Spleen (tissue), 11 donors: ENCODE measurements around the gene TRMT61A. TPM values are rescaled to one million over a fixed set of nuclear protein-coding genes. Genes with fewer than 3 reads are reported as not detected.

Source experiments
- DNase-seq: peaks from one replicate; pipeline ENCODE4 v3.0.0-alpha.2; 2020
- H3K27ac ChIP-seq, 8 donors: fragments of 200-600 bp; sonication (generic) in 7 of 8; 1 replicate in 4 of 8; 2 replicates in 4 of 8; pipeline versions ENCODE4 v1.5.0 to v1.8.0; 2016 to 2021; ENCODE audit warnings: inconsistent platforms in 4 of 8, mild to moderate bottlenecking in 4 of 8, moderate library complexity in 1 of 8
- H3K27me3 ChIP-seq, 7 donors: fragments of 200-600 bp; sonication (generic) in 6 of 7; replicated peaks in 1 of 7; 1 replicate in 4 of 7; 2 replicates in 3 of 7; pipeline versions ENCODE4 v1.5.0 to v1.8.0; 2016 to 2021; ENCODE audit warnings: inconsistent platforms in 3 of 7, mild to moderate bottlenecking in 1 of 7
- H3K36me3 ChIP-seq, 6 donors: fragments of 200-600 bp; sonication (generic) in 5 of 6; 1 replicate in 4 of 6; 2 replicates in 2 of 6; pipeline versions ENCODE4 v1.5.0 to v1.8.0; 2016 to 2021; ENCODE audit warnings: inconsistent platforms in 2 of 6
- H3K4me1 ChIP-seq, 6 donors: fragments of 200-600 bp; sonication (generic) in 5 of 6; 1 replicate in 3 of 6; 2 replicates in 3 of 6; pipeline versions ENCODE4 v1.5.0 to v1.8.0; 2016 to 2021; ENCODE audit warnings: inconsistent platforms in 3 of 6
- H3K4me3 ChIP-seq, 8 donors: fragments of 200-600 bp; sonication (generic) in 7 of 8; 1 replicate in 4 of 8; 2 replicates in 4 of 8; pipeline versions ENCODE4 v1.5.0 to v1.8.0; 2016 to 2021; ENCODE audit warnings: inconsistent platforms in 4 of 8, mild to moderate bottlenecking in 4 of 8, moderate library complexity in 2 of 8
- H3K9me3 ChIP-seq, 8 donors: fragments of 200-600 bp; sonication (generic) in 7 of 8; 1 replicate in 4 of 8; 2 replicates in 4 of 8; pipeline versions ENCODE4 v1.5.0 to v1.8.0; 2016 to 2021; ENCODE audit warnings: inconsistent platforms in 4 of 8
- POLR2A ChIP-seq, 3 donors: fragments of 450-650 bp; IDR thresholded peaks; one replicate each; pipeline ENCODE4 v1.5.1; 2017; ENCODE audit warnings: antibody characterized with exemption in 3 of 3, mild to moderate bottlenecking in 1 of 3
- POLR2AphosphoS5 ChIP-seq, 3 donors: sonication (generic); formaldehyde crosslinking; IDR thresholded peaks; one replicate each; pipeline ENCODE4 v1.5.1; 2017; ENCODE audit warnings: antibody characterized with exemption in 3 of 3
- WGBS, 5 donors: extraction: QIAGEN DNeasy Blood & Tissue Kit in 3 of 5; methylation state at CpG; one replicate each; pipeline versions ENCODE4 v1.1.5 to v1.1.7; 2013 to 2018; 5-methylcytosine and 5-hydroxymethylcytosine counted together
- intact Hi-C: fragments of 100-400 bp; cut with DNase I; formaldehyde crosslinking; loops from one replicate; pipeline ENCODE4 v1.15.0; 2023; ENCODE audit warnings: low total_unique reads
- polyA plus RNA-seq, 3 donors: library from polyadenylated mRNA; stranded (reverse); fragments of 200-250 nt; gene quantifications; one replicate each; pipeline ENCODE4 v1.2.1, GENCODE V29; 2013
- total RNA-seq, 7 donors: library from RNA; depleted of rRNA in 3 of 7; stranded (reverse); fragments of >200 nt in 3 of 7; fragmentation: NEBNext Ultra II Directional in 4 of 7; extraction: Animal tissue kit (Norgen Biotek cat#: 25700) in 4 of 7; gene quantifications; one replicate each; pipeline versions ENCODE4 v1.1.0 to v1.2.1, GENCODE V29; 2016 to 2021
- TF ChIP-seq, protein P1 (sequence below), 11 experiments: fragments of 200-600 bp in 7 of 11; fragments of 450-650 bp in 4 of 11; sonication (generic) in 4 of 11; IDR thresholded peaks in 8 of 11; conservative IDR thresholded peaks in 3 of 11; 1 replicate in 7 of 11; 2 replicates in 4 of 11; pipeline versions ENCODE4 v1.4.0 to v1.8.0; 2016 to 2021; ENCODE audit warnings: antibody characterized with exemption in 11 of 11, inconsistent platforms in 4 of 11, mild to moderate bottlenecking in 1 of 11
- donor health status: healthy with polysubstance abuse.
- donor health status: DM: no; HTN: no; CAD: no; lungs with moderate emphysema.
- donor health status: DM: no; HTN: no; CAD: no.
- donor health status: Bipolar disorder and iron deficiency.
- donor health status: healthy.
- donor health status: DM: no; HTN: no; CAD: no.
- donor health status: DM: yes; HTN: yes; CAD: no.

Gene TRMT61A
- total and polyA plus RNA-seq, 10 donors: 8.0 to 14.2 (median 9.5) TPM

DNA sequence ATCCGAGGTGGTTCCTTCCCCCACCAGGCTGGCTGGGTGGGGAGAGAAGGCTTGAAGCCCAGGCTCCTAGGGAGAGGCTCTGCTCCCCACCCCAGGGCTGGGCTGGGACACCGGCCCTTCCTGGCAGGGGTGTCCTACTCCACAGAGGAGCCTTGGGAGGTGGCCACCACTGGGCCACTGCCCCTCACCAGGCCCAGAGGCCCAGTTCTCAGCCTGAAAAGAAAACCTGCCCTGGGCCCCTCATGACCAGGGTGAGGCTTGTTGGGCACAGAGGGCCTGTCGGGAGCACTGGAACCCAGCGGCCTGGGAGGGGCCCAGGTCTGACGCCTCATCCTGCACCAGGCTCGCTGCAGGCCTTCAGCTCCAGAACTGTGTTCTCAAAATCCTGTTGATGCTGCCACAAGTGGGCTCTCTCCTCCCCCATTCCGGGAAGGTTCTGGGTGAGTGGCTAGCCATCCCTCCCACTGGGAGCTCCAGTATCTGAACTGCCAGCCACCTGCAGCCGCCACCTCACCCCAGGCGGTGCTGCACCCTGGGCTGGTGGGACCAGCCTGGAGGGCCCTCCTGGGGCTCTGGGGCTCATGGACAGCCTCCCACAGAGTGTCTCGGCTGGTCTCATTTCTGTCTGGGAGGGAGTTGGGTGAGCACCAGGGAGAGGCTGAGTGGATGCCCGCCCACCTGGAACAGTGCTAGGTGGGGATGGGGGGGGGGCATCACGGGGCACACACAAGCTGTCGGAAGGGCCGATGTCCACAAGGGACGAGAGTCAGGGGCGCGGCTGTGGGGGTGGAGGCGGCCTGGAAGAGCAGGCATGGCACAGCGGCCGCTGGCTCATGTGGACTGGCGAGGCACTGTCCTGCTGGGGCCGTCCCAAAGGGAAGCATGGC lies 21.7 kb downstream of the TRMT61A start:
- Histone ChIP-seq H3K4me1 (peaks cover 0 to 43% (median 21%) of the 10 kb centered on the region in 6 donors), H3K27me3 (no peaks in the 10 kb centered on the region), H3K4me3 (no peak overlapping the region), H3K9me3 (no peaks in the 10 kb centered on the region), H3K36me3 (peaks cover 0 to 17% (median 0%) of the 10 kb centered on the region in 6 donors), H3K27ac (peak overlapping the region in 3 of 8 donors; percentile 11 to 61 (median 41))
- TF ChIP-seq POLR2A (IDR thresholded peaks at IDR 0.05): no peak
- 84 to 93% (median 90%) methylated on average over 15 to 22 of the region's 22 CpGs for WGBS, 5 donors
- DNase-seq: peak; percentile 56
- intact Hi-C loops: loop anchor here (5.0 kb wide), 1 partner anchor 33 kb away; no protein-coding TSS in a partner anchor

DNA sequence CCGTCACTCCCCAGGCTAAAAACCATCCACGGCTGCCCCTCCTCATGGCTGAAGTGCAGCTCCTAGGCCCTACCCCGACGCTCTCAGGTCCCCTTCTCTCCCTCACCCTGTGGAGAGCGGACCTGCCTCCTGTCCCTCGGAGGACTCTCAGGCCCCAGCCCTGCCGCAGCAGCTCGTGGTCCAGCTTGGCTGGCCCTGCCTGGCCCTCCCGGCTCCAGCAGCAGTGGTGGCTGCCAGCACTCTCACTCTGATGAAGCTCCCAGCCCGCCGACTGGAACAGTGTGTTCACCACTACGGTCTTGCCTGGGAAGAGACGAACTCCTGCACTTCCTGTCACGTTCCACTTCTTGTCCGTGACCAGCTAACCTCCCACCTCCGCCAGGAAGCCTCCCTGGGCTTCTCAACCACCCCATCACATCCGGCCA lies 22.4 kb downstream of the TRMT61A start:
- Histone ChIP-seq H3K27me3 (no peaks in the 10 kb centered on the region), H3K4me1 (peaks cover 0 to 46% (median 23%) of the 10 kb centered on the region in 6 donors), H3K9me3 (no peaks in the 10 kb centered on the region), H3K27ac (peak overlapping the region in 3 of 8 donors; percentile 41 to 61 (median 55)), H3K4me3 (no peak overlapping the region), H3K36me3 (peaks cover 0 to 23% (median 0%) of the 10 kb centered on the region in 6 donors)
- peak; percentile 73 for DNase-seq
- intact Hi-C loops: loop anchor here (5.0 kb wide), 1 partner anchor 34 kb away; no protein-coding TSS in a partner anchor
- WGBS, 5 donors: 79 to 87% (median 81%) methylated on average over 13 to 17 of the region's 17 CpGs
- TF ChIP-seq POLR2AphosphoS5 (IDR thresholded peaks at IDR 0.05) (peak in 1 of 3 donors; percentile 50), POLR2A (IDR thresholded peaks at IDR 0.05) (no peak)
- TF ChIP-seq, protein P1, sequence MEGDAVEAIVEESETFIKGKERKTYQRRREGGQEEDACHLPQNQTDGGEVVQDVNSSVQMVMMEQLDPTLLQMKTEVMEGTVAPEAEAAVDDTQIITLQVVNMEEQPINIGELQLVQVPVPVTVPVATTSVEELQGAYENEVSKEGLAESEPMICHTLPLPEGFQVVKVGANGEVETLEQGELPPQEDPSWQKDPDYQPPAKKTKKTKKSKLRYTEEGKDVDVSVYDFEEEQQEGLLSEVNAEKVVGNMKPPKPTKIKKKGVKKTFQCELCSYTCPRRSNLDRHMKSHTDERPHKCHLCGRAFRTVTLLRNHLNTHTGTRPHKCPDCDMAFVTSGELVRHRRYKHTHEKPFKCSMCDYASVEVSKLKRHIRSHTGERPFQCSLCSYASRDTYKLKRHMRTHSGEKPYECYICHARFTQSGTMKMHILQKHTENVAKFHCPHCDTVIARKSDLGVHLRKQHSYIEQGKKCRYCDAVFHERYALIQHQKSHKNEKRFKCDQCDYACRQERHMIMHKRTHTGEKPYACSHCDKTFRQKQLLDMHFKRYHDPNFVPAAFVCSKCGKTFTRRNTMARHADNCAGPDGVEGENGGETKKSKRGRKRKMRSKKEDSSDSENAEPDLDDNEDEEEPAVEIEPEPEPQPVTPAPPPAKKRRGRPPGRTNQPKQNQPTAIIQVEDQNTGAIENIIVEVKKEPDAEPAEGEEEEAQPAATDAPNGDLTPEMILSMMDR (IDR thresholded peaks at IDR 0.05 in 8 of 11, conservative IDR thresholded peaks at IDR 0.05 in 3 of 11): no peak

DNA sequence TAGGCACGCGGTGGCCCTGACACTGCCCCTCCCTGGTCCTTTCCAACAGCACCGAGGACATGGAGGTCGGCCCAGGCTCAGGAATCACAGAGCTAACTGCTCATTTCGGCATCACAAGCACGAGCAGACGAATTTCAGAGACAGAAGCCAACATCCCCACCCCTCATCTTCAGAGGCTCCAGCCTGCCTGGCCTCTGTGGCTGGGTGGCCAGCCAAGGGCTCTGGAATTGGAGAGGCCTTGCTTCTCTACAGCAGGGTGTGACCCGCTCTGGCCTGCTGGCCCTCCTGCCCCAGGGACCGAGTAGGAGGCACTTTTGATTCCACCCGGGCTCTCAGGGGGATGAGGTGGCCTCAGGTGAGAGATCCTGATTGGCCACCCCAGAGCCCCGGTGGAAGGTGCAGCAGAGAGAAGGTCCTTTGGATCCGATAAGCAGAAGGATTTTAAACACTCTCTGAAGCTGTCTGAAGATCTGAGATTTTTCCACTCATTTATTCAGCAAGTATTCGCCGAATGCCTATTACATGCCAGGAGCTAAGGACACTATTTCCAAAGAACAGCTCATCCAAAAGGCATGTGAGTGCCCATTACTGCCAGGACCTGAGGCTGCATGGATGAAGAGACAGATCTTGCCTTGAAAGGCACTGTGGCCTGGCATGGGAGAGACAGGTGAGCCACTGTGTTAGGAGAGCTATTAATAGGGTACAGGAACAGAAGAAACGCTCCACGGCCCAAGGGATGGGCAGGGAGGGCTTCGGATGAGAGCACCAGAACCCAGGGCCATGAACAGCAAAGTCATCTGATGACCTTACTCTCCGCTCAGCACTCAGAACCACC lies 23.2 kb downstream of the TRMT61A start:
- Histone ChIP-seq H3K4me3 (no peak overlapping the region), H3K4me1 (peaks cover under 1 to 46% (median 25%) of the 10 kb centered on the region in 6 donors), H3K36me3 (peaks cover 0 to 30% (median 0%) of the 10 kb centered on the region in 6 donors), H3K27ac (peak overlapping the region in 4 of 8 donors; percentile 10 to 61 (median 48)), H3K27me3 (no peaks in the 10 kb centered on the region), H3K9me3 (no peaks in the 10 kb centered on the region)
- TF ChIP-seq, protein P1 (IDR thresholded peaks at IDR 0.05 in 8 of 11, conservative IDR thresholded peaks at IDR 0.05 in 3 of 11): no peak
- TF ChIP-seq POLR2A (IDR thresholded peaks at IDR 0.05): no peak
- no peak for TF ChIP-seq POLR2AphosphoS5 (IDR thresholded peaks at IDR 0.05)
- intact Hi-C loops: loop anchor here (5.0 kb wide), 1 partner anchor 35 kb away; no protein-coding TSS in a partner anchor
- DNase-seq: no peak
- 66 to 80% (median 78%) methylated on average over 16 to 18 of the region's 18 CpGs for WGBS, 5 donors

DNA sequence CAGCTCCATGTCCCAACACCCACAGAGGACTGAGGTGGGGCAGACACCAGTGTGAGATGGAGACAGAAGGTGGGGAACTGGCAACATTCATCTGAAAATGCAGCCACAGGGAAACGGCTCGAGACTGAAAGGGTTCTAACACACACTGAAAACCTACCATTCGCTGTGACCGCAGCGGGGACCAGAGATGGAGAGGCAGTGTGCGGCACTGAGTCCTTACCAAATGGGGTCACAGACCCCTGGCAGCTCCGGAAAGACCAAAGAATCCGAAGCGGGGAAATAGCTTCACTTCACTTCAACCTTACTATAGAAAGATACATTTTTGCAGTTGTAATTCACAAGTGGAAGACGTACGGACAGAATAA lies 23.8 kb downstream of the TRMT61A start:
- DNase-seq: no peak
- Histone ChIP-seq H3K27ac (peak overlapping the region in 2 of 8 donors; percentile 55 to 61), H3K27me3 (no peaks in the 10 kb centered on the region), H3K9me3 (no peaks in the 10 kb centered on the region), H3K4me3 (no peak overlapping the region), H3K36me3 (peaks cover 0 to 36% (median 0%) of the 10 kb centered on the region in 6 donors), H3K4me1 (peaks cover 7 to 51% (median 31%) of the 10 kb centered on the region in 6 donors)
- intact Hi-C loops: loop anchor here (5.0 kb wide), 1 partner anchor 36 kb away; no protein-coding TSS in a partner anchor
- no peak for TF ChIP-seq POLR2AphosphoS5 (IDR thresholded peaks at IDR 0.05)
- TF ChIP-seq POLR2A (IDR thresholded peaks at IDR 0.05): no peak
- TF ChIP-seq, protein P1 (IDR thresholded peaks at IDR 0.05 in 8 of 11, conservative IDR thresholded peaks at IDR 0.05 in 3 of 11): no peak
- WGBS, 5 donors: 94 to 97% (median 96%) methylated on average over 11 of the region's 11 CpGs
